Ishikawa (cell line): Measurements from ENCODE around the gene QPCT.

ENCODE experiments used
- CEBPB ChIP-seq: IDR thresholded peaks from 2 replicates; pipeline ENCODE4 v1.6.1; 2012
- CREB1 ChIP-seq: IDR thresholded peaks from 2 replicates; pipeline ENCODE4 v1.6.1; 2012; ENCODE audit warnings: low read depth
- EGR1 ChIP-seq: IDR thresholded peaks from 2 replicates; pipeline ENCODE4 v1.6.1; 2012
- EP300 ChIP-seq: IDR thresholded peaks from 2 replicates; pipeline ENCODE4 v1.6.1; 2012; ENCODE audit warnings: borderline replicate concordance
- FOXM1 ChIP-seq: IDR thresholded peaks from 2 replicates; pipeline ENCODE4 v1.6.1; 2012; ENCODE audit warnings: low read depth, borderline replicate concordance
- MAX ChIP-seq: IDR thresholded peaks from 2 replicates; pipeline ENCODE4 v1.6.1; 2012
- NFIC ChIP-seq: IDR thresholded peaks from 2 replicates; pipeline ENCODE4 v1.6.1; 2012
- RAD21 ChIP-seq: IDR thresholded peaks from 2 replicates; pipeline ENCODE4 v1.6.1; 2012; ENCODE audit warnings: low read depth
- REST ChIP-seq: IDR thresholded peaks from 2 replicates; pipeline ENCODE4 v1.6.1; 2012; ENCODE audit warnings: low read depth, mild to moderate bottlenecking
- TAF1 ChIP-seq: IDR thresholded peaks from 2 replicates; pipeline ENCODE4 v1.6.1; 2012; ENCODE audit warnings: low read depth, mild to moderate bottlenecking
- TCF12 ChIP-seq: IDR thresholded peaks from 2 replicates; pipeline ENCODE4 v1.6.1; 2012; ENCODE audit warnings: low read depth
- TEAD4 ChIP-seq: IDR thresholded peaks from 2 replicates; pipeline ENCODE4 v1.6.1; 2012
- USF1 ChIP-seq: IDR thresholded peaks from 2 replicates; pipeline ENCODE4 v1.6.1; 2012
- YY1 ChIP-seq: IDR thresholded peaks from 2 replicates; pipeline ENCODE4 v1.6.1; 2012; ENCODE audit warnings: low read depth
- ZBTB7A ChIP-seq: IDR thresholded peaks from 2 replicates; pipeline ENCODE4 v1.6.1; 2012; ENCODE audit warnings: low read depth

QPCT gene

GRCh38 chr2:37376421-37377186, 32.2 kb downstream of the QPCT start:
- TF ChIP-seq REST, result no peak
- no peak for TF ChIP-seq CREB1
- TF ChIP-seq NFIC, result peak; percentile 65
- peak; percentile 38; the same call in 1 of the 2 replicates for TF ChIP-seq TEAD4
- no peak for TF ChIP-seq MAX
- no peak for TF ChIP-seq CEBPB

- TF ChIP-seq YY1, result no peak
- TF ChIP-seq REST, result no peak
- TF ChIP-seq RAD21, result no peak
- TF ChIP-seq CREB1, result no peak
- no peak for TF ChIP-seq TAF1
- no peak for TF ChIP-seq TEAD4
- no peak for TF ChIP-seq FOXM1
- no peak for TF ChIP-seq NFIC
- TF ChIP-seq MAX, result no peak
- no peak for TF ChIP-seq TCF12
- no peak for TF ChIP-seq EP300
- TF ChIP-seq EGR1, result no peak
- no peak for TF ChIP-seq CEBPB
- TF ChIP-seq ZBTB7A, result no peak
- no peak for TF ChIP-seq USF1
Observed at GRCh38 chr2:37377187-37377532, 32.7 kb downstream of the QPCT start.

- TF ChIP-seq NFIC (no peak), MAX (no peak), EGR1 (no peak), RAD21 (no peak), YY1 (no peak), FOXM1 (no peak), TEAD4 (no peak), CEBPB (no peak), REST (no peak), ZBTB7A (no peak), CREB1 (no peak), USF1 (no peak), EP300 (no peak), TCF12 (no peak), TAF1 (no peak)
Observed at GRCh38 chr2:37378411-37378810, 34.0 kb downstream of the QPCT start.

GRCh38 chr2:37379881-37380296, 35.5 kb downstream of the QPCT start:
- TF ChIP-seq MAX (no peak), CEBPB (no peak), RAD21 (no peak), USF1 (no peak), ZBTB7A (no peak), YY1 (no peak), TCF12 (no peak)
